GM21423 (cell line): ENCODE results near the gene RORC.
"Not testable (repeated sequence)": the region's sequence is repeated elsewhere in the genome, so short reads cannot be mapped to it uniquely, and the experiment has no call there.

Source experiments
- ATAC-seq: cut with Tn5 transposase; IDR thresholded peaks from one replicate; pipeline ENCODE4 v1.9.1; 2021; ENCODE audit warnings: mild to moderate bottlenecking, moderate library complexity; ENCODE audit not compliant: unreplicated experiment

The RORC gene

DNA sequence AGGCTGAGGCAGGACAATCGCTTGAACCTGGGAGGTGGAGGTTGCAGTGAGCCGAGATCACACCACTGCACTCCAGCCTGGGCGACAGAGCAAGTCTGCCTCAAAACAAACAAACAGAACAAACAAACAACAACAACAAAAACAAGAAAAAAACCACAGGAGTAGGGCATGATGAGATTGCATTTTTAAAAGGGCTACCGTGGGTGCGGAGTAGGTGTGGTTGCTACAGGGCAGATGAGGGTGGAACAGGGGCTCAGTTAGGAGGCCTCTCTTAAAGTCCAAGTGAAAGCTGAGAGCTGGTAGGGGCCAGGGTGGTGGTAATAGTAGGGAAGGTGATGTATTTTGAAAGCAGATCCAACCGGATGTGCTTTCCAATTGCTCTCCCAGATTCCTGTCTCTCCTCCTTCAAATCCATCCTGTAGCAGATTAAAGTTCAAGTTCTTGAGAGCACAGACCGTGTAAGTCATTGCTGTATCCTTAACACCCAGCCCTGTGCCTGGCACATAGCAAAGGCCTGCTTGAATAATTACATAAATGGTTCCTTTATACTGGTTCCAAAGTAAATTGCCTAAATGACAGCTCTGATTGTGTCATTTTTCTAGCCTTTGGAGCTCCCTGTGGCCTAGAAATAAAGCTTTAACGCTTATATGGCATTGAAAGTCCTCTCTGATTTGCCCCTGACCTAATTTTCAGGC is 22.2 kb downstream of the RORC start:
- no peak for ATAC-seq

DNA sequence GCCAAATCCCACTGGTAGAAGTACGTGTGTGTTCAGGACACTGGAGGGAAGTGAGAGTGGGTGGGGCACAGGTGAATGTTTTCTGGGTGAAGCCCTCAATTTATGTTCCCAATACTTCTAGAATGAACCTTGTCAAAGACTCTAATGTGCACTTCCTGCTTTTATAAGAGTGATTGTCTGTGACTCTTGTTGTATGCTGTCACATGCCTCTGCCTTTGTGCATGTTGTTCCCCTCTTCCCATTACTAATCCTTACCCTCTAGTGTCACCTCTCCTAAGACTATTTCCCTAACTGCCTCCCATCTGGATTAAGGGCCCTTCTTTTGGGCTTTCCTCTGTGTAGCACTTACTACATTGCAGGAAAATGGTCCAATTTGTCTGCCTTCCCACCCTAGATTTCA is 23.8 kb downstream of the RORC start:
- ATAC-seq = no peak

DNA sequence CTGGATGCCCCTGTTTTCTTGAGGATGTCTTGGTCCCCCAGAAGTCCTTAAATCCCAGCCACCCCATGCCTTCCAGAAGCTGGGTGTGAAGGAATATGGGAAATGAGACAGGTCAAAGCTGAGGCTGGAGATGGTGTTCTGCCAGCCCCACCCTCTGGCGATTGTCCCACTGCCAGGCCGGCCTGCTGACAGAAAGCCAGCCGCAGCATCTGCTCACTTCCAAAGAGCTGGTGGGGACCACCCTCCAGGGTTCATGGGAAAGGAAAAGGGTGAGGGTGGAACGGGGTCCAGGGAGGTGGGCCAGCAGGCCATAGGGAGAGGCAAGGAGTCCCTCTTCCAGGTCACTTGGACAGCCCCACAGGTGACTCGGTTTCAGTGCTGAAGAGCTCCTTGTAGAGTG is 24.5 kb downstream of the RORC start:
- no peak for ATAC-seq

DNA sequence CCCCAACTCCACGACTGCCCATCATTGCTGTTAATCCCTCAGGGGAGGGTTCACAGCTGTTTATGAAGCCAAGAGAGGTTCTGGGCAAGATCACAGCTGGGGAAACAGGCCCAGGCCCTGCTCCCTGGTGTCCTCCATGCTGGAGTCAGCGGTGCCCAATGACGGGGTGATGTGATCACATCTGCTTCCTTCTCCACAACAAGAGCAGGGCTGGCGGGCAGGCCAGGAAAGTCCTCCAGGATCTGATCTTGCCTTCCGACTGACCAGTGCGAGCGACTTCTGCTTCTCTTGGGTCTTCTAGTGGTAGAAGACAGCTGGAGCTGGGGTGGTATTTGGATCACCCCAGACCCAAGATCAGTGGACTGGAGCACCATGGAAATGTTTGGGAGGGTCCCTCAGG is 25.4 kb downstream of the RORC start:
- no peak for ATAC-seq

DNA sequence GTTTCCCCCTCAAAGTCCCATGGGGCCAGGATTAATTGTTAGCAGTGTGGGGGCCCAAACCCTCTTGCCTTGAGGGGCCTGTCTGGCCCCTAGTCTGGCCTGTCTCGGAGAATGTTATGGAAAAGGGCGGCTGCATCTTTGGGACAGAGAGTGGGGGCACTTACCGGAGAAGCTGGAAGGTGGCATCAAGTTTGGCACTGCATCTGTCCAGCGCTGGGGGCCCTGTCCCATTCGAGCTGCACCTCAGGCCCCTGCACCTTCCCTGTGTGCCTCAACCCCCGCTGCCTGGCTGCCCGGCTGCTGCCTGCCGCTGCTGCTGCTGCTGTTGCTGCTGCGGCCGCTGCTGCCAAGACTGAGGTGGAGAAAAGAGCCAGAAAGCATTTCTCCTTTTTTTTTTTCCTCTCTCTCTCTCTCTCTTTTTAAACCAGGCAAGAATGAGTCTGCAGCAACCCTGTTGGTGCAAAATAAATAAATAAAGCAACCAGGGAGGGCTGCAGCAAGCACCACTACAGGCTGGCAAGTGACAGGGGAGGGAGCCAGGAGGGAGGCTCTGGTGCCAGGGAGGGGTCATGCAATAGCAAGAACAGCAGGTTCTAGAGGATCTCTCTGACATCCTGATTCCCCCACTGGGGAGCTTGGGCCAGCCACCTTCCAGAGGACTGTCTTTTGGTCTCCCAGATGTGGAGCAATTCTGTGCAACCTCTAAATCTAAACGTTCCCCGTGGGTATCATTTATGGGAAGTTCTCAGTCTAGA is 26.4 kb downstream of the RORC start, which contains the start of gene LINGO4:
TSS of gene LINGO4 (minus strand) at position 354 of the 755 bp plus-strand sequence. CDS start 2,715 bp downstream, outside the sequence.
- ATAC-seq = no peak

DNA sequence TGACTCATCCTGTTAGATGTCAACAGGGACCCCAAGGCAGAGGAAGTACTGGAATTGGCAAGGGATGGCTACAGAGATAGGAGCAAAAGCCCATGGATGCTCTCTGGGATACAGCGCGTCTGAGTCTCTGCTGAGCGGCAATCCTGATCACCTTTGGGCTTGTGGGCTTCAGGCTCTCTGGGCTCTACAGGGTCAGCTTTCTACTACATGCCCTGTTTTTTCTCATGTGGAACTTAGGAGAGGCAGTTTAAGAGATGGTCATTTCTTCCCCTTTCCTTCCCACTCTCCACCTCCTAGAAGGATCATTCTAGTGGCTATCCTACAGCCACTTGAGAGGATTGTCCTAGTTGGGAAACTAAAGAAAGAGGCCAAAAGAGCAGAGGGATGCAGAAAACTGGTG is 27.7 kb downstream of the RORC start:
- no peak for ATAC-seq

DNA sequence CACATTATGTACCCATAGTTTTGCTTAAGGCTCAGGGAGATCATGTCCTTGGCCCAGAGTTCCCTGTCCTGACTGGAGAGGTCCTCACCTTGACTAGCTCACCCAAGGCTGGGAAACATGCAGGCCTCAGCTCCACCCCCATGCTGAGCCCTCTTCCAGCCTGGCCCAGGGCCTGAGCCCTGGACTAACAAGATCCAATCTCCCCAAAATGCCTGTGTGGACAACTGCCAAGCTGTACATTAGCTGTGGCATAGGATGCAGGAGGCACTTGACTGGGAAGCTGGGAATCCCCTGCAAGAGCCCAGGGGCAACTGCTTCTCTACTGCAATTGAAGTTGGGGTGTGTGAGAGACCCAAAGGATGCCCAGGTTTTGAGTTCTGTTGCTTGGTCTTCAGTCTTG is 28.4 kb downstream of the RORC start:
- no peak for ATAC-seq

DNA sequence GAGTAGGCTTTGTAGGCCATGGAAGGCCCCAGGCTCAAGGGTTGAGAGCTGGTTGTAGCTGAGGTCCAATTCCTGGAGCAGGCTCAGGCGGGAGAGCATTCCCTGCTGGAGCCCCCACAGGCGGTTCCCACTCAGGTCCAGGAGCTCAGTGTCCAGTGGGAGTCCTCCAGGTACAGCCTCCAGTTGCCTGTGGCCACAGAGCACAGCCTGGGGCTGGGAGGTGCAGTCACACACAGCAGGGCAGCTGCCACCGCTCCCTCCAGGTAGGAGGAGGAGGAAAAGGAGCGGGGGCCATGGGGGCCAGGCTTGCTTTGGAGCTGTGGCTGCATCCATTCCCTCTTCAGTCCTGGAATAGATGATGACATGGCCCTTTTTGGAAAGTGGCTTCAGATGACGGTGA is 29.2 kb downstream of the RORC start:
- no peak for ATAC-seq

DNA sequence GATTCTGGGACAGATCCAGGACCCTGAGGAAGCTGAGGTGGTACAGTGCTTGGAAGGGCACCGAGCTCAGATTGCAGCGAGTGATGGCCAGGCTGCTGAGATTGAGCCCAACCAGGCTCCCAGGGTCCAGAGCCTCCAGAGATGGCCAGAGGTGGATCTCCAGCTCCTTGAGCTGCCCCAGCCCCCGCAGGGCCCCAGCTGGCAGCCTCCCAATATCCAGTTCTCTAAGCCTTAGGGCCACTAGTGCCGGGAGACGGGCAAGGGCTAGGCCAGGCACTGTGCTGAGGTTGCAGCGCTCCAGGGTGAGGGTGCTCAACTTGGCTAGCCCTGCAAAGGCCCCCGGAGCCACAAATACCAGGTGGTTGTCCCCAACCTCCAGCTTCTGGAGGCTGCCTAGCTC is 29.8 kb downstream of the RORC start:
- no peak for ATAC-seq

DNA sequence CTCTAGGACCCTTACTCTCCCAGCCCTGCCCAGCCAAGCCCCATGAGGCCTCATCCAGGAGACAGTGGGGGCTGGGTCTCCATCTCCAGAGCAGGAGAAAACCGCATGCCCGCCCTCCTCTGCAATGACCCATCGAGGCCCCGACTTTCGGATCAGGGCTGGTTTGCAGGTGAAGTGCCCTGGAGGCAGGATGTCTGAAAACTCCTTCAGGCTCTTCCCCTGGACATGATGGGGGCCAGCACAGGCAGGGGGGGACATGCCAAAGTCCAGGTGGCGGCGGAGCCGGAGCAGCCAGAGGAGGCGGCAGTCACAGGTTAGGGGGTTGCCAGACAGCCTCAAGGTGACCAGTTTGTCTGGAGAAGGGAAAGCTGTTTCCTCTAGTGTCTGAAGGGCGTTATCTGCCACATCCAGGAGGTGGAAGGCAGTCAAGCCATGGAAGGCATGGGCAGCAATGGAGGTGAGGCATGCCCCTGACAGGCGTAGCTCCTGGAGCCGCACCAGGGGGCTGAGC is 30.2 kb downstream of the RORC start:
- no peak for ATAC-seq

DNA sequence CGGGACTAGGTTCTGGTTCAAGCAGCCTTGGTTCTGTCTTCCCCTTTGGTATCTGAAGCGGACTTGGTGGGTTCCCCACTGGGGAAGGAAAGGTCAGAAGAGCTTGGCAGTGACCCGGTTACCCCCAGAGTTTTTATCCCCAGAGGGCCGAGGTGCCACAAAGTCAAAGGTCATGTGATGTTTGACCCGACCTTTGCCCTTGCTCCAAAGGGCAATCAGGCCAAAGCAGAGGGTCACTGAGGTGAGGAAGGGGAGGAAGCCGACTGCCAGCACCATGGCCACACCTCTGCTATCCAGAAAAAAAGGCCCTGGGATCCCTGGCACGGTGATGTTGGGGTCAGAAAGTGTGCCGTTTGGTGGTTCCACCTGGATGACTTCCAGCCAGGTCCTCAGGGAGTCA is 30.8 kb downstream of the RORC start:
- no peak for ATAC-seq

DNA sequence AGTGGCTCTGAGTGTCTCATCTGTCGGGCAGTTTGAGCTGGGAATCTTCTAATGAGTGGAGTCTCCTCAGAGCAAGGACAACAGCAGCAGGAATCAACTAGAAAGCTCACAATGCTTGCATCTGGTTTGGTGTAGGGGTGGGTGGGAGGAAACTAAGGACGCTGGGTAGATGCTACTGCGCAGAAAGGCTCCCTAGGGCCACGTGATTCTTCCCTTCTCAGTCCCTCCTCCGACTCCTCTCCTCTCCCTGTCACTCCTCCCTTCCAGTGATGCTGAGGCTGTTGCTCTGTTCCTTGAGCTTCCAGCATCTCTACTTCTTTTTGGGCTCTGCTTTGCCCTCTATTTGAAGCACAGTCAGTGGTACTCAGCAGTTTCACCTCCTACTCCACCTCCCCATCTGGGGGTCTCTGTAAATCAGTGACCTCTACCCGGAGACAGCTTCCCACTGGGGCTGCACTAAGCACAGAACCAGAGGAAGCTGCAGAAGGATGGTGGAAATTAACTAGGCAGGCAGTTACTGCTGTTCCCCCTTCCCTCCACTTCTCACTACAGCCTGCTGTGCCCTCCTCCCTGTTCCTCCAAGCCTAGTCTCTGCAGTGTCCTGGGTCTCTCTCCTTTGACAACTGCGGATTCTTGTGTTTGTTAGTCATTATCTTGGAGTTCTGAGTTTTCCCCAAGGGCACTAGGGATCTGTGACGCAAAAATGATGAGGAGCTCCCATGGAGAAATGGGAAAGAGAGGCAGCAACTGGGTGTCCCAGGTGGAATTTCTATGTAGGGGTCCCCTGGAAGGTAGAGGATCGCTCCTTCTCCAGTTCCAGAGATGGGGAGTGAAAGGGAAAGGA is 32.2 kb downstream of the RORC start:
- no peak for ATAC-seq

DNA sequence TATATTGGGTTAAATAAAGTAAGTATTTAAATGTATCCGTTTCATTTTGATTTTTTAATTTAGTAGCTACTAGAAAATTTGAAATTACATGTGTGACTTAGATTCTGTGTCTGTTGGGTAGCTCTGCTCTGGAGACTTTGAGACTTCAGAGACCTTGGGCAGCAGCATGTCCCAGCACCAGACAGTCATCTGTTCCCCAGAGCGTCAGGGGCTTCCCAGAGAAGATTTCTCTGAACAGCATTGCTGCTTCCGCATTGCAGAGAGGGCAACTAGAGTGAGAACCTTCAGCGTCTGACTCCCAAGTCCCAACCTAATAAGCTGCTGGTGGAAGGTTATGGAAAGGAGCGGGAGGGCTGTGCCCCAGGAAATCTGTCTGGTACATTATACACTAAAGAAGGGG is 33.0 kb downstream of the RORC start:
- ATAC-seq = no peak

DNA sequence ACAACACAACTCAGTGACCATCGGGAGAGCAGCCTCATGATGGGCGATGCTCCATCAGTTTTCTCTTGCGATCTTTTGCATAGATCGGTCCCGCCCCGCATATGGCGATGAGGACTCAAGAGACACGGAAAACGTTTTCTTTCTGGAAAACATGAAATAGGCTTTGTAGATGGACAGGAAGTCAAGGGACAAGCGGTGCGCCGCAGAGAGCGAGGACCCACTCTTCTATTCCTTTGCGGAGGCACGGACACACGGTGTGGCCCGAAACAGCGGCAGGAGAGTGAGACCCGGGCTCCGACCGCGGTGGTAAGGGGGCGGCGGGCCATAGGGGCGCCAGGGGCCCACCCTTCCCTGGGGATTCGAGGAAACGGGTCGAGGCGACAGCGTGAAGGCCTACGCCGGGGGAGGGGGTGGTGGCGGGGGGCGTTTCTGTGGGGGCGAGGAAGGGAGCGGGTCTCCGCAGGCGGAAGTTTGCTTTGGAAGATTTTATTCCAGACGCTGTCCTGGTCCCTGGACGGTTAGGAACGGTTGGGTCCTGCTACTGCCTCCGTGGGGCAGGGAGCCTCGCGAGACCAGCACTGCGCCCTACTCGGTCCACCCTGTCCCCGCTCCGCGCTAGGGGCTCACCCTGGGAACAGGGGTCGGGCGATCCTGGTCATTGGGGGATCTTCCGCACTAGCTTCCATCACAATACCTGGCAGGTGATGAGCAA is 40.5 kb downstream of the RORC start:
- no peak for ATAC-seq

DNA sequence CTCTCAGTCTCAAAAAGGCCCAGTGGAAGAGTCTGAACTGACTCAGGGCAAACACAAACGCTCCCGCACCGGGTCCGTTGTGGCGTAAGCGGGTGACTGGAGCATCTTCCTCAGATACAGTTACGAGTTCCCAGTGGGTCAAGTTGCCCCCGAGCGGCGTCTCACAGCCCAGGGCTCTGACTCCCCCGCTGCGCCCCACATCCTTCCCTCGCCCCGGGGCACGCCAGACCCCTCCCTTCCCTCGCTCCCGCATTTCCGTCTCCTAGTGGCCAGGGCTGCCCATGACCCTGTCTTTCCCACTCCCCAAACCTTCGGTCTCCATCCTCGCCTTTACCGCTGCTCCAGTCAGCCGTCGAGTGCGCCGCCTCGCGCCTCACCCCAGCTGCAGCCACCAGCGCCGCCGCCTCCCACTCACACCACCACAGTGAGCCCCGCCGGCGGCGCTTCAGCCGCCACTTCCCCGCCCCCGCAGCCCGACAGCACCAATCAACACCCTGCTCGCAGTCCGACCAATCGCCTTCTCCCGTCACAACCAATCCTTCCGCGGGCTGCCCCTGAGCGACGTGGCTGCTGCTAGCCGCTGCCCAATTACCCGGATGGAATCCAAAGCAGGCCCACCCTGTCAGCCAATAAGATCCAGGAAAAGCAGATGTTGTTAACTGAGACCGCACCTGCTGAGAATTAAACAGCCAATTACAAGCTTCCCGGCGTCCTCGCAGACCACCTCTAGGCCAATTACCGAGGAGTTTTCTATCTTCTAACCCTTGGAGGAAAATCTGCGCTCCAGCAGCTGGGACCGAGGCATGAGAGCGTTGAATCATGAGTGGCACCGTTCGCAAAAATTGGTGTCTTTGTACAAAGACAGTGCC is 41.3 kb downstream of the RORC start, which contains the start of gene TDRKH:
TSS of gene TDRKH (minus strand) at position 430 of the 869 bp plus-strand sequence. CDS start 7,478 bp downstream, outside the sequence.
- ATAC-seq = peak; percentile 96

DNA sequence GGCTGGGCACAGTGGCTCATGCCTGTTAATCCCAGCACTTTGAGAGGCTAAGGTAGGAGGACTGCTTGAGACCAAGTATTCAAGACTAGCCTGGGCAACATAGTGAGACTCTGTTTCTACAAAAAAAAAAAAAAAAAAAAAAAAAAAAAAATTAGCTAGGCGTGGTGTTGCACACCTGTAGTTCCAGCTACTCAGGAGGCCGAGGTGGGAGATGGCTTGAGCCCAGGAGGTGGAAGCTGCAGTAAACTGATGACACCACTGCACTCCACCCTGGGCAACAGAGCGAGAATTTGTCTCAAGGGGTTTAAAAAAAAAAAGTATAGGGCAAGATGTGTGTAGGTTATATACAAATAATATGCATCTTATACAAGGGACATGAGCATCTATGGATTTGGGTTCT is 43.9 kb downstream of the RORC start:
- no peak for ATAC-seq

DNA sequence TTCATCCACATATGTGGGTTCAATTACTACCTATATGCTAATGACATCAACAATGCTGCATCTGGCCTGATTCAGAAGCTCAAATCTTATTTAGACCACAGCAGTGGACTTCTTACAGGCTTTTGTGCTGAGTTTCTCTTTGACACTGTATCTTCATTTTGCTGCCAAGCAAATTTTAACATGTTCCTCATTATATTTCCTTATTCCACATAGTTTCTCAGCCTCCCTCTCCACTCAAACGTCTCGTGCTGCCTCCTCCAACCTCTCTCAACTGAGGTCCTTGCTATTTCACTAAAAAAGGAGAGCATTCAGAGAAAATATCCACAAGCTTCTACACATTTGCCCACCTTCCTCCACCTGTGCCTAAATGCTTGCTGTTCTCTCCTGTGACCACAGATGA is 47.8 kb downstream of the RORC start:
- ATAC-seq = no peak

DNA sequence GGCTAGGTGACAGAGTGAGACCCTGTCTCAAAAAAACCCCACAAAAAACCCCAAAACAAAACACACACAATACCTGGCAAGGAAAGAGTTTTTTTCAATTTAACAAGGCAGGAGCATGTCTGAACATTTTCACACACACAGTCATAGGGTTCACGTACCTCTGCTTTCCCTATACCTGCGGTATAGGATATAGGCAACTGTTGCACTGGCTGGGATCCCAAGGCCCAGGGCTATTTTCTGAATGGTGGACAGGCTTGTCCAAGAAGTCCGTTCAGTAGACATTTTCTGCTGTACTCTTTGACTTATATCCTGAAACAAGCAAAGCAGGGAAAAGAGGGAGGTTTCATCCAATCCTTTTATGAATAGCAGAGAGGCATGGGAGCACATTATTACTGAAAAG is 48.9 kb downstream of the RORC start:
- no peak for ATAC-seq

DNA sequence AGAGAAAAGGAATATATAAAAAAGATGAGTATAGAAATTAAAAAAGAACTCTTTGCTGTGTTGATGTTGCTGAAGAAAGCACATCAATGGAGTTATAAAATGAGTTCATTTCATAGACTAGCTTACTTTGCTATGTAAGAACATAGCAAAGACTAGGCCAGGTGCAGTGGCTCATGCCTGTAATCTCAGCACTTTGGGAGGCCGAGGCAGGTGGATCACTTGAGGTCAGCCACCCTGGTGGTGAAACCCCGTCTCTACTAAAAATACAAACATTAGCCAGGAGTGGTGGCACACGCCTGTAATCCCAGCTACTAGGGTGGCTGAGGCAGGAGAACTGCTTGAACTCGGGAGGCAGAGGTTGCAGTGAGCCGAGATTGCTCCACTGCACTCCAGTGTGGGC is 49.6 kb downstream of the RORC start:
- not testable (repeated sequence) for ATAC-seq

DNA sequence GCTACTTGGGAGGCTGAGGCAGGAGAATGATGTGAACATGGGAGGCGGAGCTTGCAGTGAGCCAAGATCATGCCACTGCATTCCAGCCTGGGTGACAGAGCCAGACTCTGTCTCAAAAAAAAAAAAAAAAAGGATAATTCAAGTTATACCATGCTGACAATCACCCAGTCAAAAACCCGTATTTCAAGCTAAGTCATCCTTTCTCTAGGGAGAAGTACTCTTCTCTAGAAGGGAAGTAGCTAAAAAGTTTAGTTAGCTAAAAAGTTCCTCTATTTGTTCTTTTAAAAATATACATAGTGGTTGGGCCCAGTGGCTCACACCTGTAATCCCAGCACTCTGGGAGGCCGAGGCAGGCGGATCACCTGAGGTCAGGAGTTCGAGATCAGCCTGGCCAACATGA is 50.9 kb downstream of the RORC start:
- ATAC-seq = not testable (repeated sequence)
